Astrocyte of the cerebellum (primary cell): ENCODE results near the gene SLIT3.

ENCODE experiments used
- DNase-seq: peaks from one replicate; pipeline ENCODE4 v3.0.0-alpha.2; 2011; ENCODE audit warnings: low read depth
- H3K4me3 ChIP-seq: 2 replicates; pipeline ENCODE4 v1.5.1; 2011; ENCODE audit warnings: mild to moderate bottlenecking, low read depth, low read length, moderate library complexity
- in situ Hi-C: cut with HindIII; loops from 2 replicates; pipeline ENCODE4 v1.10.0; 2017; ENCODE audit warnings: low sequenced_read_pairs
- TF ChIP-seq, protein P1 (sequence below): IDR thresholded peaks from 2 replicates; pipeline ENCODE4 v1.5.1; 2012; ENCODE audit warnings: low read length, low read depth, moderate library complexity, mild to moderate bottlenecking; ENCODE audit errors: missing control alignments

The SLIT3 gene

DNA sequence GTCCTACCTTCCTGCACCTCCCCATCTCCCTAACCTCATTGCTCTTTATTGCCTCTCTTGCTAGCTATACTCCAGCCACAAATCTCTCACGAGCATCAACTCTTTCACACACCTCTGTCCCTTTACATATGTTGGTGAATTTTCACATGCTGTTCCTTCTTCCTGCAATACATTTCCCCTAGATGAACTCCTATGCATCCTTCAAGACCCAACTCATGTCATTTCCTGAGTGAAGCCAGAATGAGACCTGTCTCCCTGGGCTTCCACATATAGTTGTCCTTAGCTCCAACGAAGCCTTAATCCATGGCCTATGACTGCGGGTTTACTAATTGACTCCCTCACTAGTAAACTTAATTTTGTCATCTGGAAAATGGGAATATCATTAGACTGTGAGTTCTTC, 424.5 kb downstream of the SLIT3 start:
- TF ChIP-seq, protein P1, sequence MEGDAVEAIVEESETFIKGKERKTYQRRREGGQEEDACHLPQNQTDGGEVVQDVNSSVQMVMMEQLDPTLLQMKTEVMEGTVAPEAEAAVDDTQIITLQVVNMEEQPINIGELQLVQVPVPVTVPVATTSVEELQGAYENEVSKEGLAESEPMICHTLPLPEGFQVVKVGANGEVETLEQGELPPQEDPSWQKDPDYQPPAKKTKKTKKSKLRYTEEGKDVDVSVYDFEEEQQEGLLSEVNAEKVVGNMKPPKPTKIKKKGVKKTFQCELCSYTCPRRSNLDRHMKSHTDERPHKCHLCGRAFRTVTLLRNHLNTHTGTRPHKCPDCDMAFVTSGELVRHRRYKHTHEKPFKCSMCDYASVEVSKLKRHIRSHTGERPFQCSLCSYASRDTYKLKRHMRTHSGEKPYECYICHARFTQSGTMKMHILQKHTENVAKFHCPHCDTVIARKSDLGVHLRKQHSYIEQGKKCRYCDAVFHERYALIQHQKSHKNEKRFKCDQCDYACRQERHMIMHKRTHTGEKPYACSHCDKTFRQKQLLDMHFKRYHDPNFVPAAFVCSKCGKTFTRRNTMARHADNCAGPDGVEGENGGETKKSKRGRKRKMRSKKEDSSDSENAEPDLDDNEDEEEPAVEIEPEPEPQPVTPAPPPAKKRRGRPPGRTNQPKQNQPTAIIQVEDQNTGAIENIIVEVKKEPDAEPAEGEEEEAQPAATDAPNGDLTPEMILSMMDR, result no peak
- no peak for DNase-seq
- H3K4me3 ChIP-seq, result no peak overlapping the region
- in situ Hi-C loops, result no loop called here

DNA sequence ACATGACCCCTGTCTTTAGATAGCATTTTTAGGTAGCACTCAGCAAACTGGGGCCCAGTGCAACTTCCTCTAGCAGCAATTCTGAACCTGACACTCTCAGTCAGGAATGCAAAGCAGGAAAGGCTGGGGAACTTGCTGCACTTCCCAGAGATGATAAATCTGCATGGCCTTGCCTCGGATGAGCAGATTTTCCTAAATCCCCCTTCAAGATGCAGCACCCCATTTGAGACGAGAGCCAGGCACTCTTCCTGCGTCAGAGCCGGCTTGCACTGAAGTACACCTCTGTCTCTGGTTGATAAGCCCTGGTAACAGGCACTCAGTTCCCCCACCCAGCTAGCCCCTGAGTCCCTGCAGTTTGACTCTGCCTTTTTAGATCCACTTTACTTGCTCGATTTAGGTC, 425.1 kb downstream of the SLIT3 start:
- DNase-seq, result no peak
- TF ChIP-seq, protein P1, result no peak
- H3K4me3 ChIP-seq, result no peak overlapping the region
- in situ Hi-C loops, result no loop called here

DNA sequence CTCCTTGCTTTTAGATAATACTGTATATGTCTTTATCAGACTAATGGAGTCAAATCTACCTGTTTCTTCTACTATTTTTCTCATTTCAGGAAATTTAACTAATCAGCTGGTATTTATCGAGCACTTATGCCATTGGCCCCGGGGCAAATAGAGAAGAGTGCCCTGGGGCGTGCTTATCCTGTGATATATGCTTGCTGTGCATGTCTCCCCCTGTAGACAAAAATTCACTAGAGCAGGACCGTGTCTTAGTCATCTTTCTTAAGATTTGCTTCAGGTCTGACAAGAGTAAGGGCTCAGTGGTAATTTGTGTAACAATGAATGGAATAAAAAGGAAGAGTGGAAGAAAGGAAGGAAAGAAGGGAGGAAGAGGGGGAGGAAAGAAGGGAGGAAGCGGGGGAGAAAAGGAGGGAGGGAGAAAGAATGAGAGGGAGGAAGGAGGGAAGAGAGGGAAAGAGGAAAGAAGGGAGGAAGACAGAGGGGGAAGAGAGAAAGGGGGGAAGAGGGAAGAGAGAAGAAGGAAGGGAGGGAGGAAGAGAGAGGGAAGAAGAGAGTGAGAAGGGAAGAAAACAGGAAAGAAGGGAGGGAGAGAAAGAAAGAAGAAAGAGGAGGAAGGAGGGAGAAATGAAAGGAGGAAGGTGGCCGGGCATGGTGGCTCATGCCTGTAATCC, 426.1 kb downstream of the SLIT3 start:
- in situ Hi-C loops, result no loop called here
- TF ChIP-seq, protein P1, result no peak
- no peak overlapping the region for H3K4me3 ChIP-seq
- DNase-seq, result no peak

DNA sequence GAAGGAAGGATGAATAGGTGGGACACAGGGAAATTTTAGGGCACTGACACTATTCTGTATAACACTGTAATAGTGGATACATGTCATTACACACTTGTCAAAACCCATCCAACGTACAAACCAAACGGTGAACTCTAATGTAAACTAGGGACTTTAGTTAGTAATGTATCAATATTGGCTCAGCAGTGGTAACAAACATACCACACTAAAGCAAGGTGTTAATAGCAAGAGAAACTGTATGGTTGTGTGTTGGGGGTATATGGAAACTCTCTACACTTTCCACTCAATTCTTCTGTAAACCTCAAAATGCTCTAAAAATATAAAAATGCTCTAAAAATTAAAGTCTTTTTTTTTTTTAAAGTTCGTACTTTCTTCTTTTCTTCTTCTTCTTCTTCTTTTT, 428.7 kb downstream of the SLIT3 start:
- H3K4me3 ChIP-seq, result no peak overlapping the region
- no peak for DNase-seq
- in situ Hi-C loops, result no loop called here
- TF ChIP-seq, protein P1, result no peak

DNA sequence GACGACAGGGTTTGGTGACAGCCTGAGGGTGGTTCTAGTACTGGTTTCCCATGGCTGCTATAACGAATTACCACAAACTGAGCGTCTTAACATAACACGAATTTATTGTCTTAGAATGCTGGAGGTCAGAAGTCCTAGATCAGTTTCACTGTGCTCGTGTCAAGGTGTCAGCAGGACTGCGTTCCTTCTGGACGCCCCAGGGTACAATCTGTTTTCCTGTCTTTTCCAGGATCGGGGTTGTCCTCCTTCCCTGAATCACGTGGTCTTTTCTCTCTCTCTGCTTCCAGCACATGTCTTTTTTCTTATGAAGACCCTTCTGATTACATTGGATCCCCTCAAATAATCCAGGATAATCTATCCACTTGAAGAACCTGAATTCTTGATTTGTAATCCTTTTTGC, 430.0 kb downstream of the SLIT3 start:
- in situ Hi-C loops, result no loop called here
- no peak overlapping the region for H3K4me3 ChIP-seq
- no peak for DNase-seq
- TF ChIP-seq, protein P1, result no peak

DNA sequence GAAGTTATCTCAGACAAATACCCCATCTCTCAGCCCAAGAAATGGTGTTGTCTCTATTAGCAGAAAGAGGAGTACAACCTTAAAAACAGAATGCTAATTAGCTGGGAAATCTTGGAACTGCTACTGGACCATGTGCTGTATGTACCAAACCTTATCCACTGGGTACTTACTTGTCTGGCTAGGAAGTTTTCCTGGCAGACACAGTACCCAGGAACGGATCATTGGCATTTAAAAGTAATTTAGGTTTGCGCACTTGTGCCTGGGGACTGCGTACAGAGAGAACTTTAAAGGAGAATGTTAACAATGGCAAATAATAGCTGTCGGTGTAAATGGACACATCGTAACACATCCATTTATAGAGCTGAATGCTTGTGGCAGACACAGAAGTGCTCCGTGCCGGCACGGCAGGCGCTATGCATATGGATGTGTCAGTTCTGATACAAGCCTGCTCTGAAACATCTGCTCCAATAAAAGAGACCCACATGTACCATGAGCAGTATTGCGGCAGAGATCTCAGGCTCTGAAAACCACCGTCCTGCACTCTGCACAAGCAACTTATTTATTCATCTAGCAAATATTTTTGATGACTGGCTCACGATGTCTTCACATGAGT, 431.2 kb downstream of the SLIT3 start:
- no peak for DNase-seq
- TF ChIP-seq, protein P1, result no peak
- H3K4me3 ChIP-seq, result no peak overlapping the region
- in situ Hi-C loops, result no loop called here
